GM12878 (cell line): ENCODE results near the gene S100A10.

Source experiments
- BACH1 ChIP-seq: fragments of 450-650 bp; IDR thresholded peaks from 2 replicates; pipeline ENCODE4 v1.6.1; 2017; ENCODE audit warnings: mild to moderate bottlenecking, borderline replicate concordance
- FOXM1 ChIP-seq: IDR thresholded peaks from 2 replicates; pipeline ENCODE4 v1.6.1; 2012; ENCODE audit warnings: low read depth, mild to moderate bottlenecking, inconsistent platforms, low read length, moderate library complexity

- TF ChIP-seq FOXM1, result no peak
- TF ChIP-seq BACH1, result no peak
Measured at GRCh38 chr1:152013664-152014237, 20.1 kb upstream of the S100A10 start.
